WTC11 (cell line): ENCODE measurements around the gene CSF1R. TPM values are rescaled to one million over a fixed set of nuclear protein-coding genes. Genes with fewer than 3 reads are reported as not detected.

Experiments used
- ATAC-seq: fragments of 200-7000 bp; cut with Tn5 transposase; 2 replicates; pipeline ENCODE4 v1.10.0; 2021; ENCODE audit warnings: mild to moderate bottlenecking, moderate library complexity
- CTCF ChIA-PET: fragments of 300-600 bp; sonication (Branson Sonifier 250); formaldehyde crosslinking; loops from one replicate; lab custom pipeline; 2021; ENCODE audit warnings: antibody characterized with exemption; lab: Charles Lee
- POLR2A ChIA-PET: fragments of 350-600 bp; sonication (Branson Sonifier 250); formaldehyde crosslinking; loops from one replicate; lab custom pipeline; 2021; ENCODE audit warnings: antibody characterized with exemption; lab: Charles Lee
- DNase-seq: peaks from one replicate; pipeline ENCODE4 v3.0.0; 2021; ENCODE audit warnings: low spot score
- H3K27ac Mint-ChIP-seq: 2 replicates; pipeline ENCODE4 v1.8.0; 2021; ENCODE audit warnings: mixed read lengths
- H3K27me3 Mint-ChIP-seq: 2 replicates; pipeline ENCODE4 v1.8.0; 2021; ENCODE audit warnings: low read depth, mild to moderate bottlenecking, moderate library complexity, mixed read lengths
- H3K36me3 Mint-ChIP-seq: 2 replicates; pipeline ENCODE4 v1.8.0; 2021; ENCODE audit warnings: mixed read lengths
- H3K4me1 Mint-ChIP-seq: 2 replicates; pipeline ENCODE4 v1.8.0; 2022; ENCODE audit warnings: mixed read lengths
- H3K4me3 Mint-ChIP-seq: 2 replicates; pipeline ENCODE4 v1.8.0; 2021; ENCODE audit warnings: mild to moderate bottlenecking, moderate library complexity, mixed read lengths
- H3K9me3 Mint-ChIP-seq: 2 replicates; pipeline ENCODE4 v1.8.0; 2021; ENCODE audit warnings: mixed read lengths
- CBFB ChIP-seq: sonication (generic); formaldehyde crosslinking; IDR thresholded peaks from 2 replicates; pipeline ENCODE4 v1.8.1; 2022; ENCODE audit warnings: mild to moderate bottlenecking, low read depth, missing genetic modification reagents
- CREM ChIP-seq: sonication (generic); formaldehyde crosslinking; IDR thresholded peaks from 2 replicates; pipeline ENCODE4 v1.8.1; 2022; ENCODE audit warnings: mild to moderate bottlenecking, missing genetic modification reagents, moderate library complexity
- E2F1 ChIP-seq: sonication (generic); formaldehyde crosslinking; IDR thresholded peaks from 2 replicates; pipeline ENCODE4 v1.8.0; 2022; ENCODE audit warnings: mild to moderate bottlenecking, missing genetic modification reagents
- FOXJ3 ChIP-seq: sonication (generic); formaldehyde crosslinking; IDR thresholded peaks from 2 replicates; pipeline ENCODE4 v1.9.0; 2021; ENCODE audit warnings: missing genetic modification reagents, mild to moderate bottlenecking, borderline replicate concordance
- GABPB1 ChIP-seq: sonication (generic); formaldehyde crosslinking; IDR thresholded peaks from 2 replicates; pipeline ENCODE4 v1.8.1; 2023; ENCODE audit warnings: mild to moderate bottlenecking, missing genetic modification reagents
- JAZF1 ChIP-seq: fragments of 250-450 bp; sonication (Bioruptor Pico); IDR thresholded peaks from 2 replicates; pipeline ENCODE4 v1.9.0; 2021; ENCODE audit warnings: moderate library complexity, mild to moderate bottlenecking, inconsistent platforms
- NR1H2 ChIP-seq: sonication (generic); formaldehyde crosslinking; IDR thresholded peaks from 2 replicates; pipeline ENCODE4 v1.9.0; 2021; ENCODE audit warnings: mild to moderate bottlenecking, moderate library complexity, missing genetic modification reagents
- SP1 ChIP-seq: sonication (generic); formaldehyde crosslinking; conservative IDR thresholded peaks from 2 replicates; pipeline ENCODE4 v1.8.1; 2022; ENCODE audit warnings: missing genetic modification reagents
- TEAD4 ChIP-seq: sonication (generic); formaldehyde crosslinking; IDR thresholded peaks from 2 replicates; pipeline ENCODE4 v1.8.0; 2022; ENCODE audit warnings: mild to moderate bottlenecking, missing genetic modification reagents
- USF1 ChIP-seq: sonication (generic); formaldehyde crosslinking; IDR thresholded peaks from 2 replicates; pipeline ENCODE4 v1.8.0; 2022; ENCODE audit warnings: mild to moderate bottlenecking, missing genetic modification reagents
- ZNF219 ChIP-seq: sonication (generic); formaldehyde crosslinking; IDR thresholded peaks from 2 replicates; pipeline ENCODE4 v1.8.0; 2023; ENCODE audit warnings: missing genetic modification reagents, mild to moderate bottlenecking, borderline replicate concordance
- ZNF232 ChIP-seq: sonication (generic); formaldehyde crosslinking; IDR thresholded peaks from 2 replicates; pipeline ENCODE4 v1.8.0; 2022; ENCODE audit warnings: mild to moderate bottlenecking, missing genetic modification reagents
- ZNF263 ChIP-seq: sonication (generic); formaldehyde crosslinking; IDR thresholded peaks from 2 replicates; pipeline ENCODE4 v1.8.1; 2022; ENCODE audit warnings: low read depth, mild to moderate bottlenecking, moderate library complexity, missing genetic modification reagents
- ZNF317 ChIP-seq: sonication (generic); formaldehyde crosslinking; IDR thresholded peaks from 2 replicates; pipeline ENCODE4 v1.8.1; 2023; ENCODE audit warnings: low read depth, mild to moderate bottlenecking, moderate library complexity, missing genetic modification reagents, borderline replicate concordance
- ZSCAN18 ChIP-seq: fragments of 250-450 bp; sonication (Bioruptor Pico); IDR thresholded peaks from 2 replicates; pipeline ENCODE4 v2.1.2; 2022; ENCODE audit warnings: mild to moderate bottlenecking, moderate library complexity
- total RNA-seq: library from RNA; stranded (reverse); gene quantifications from 3 replicates; pipeline ENCODE4 v1.2.3, GENCODE V29; 2021
- TF ChIP-seq, protein P1 (sequence below): sonication (generic); formaldehyde crosslinking; IDR thresholded peaks from 2 replicates; pipeline ENCODE4 v1.8.0; 2022; ENCODE audit warnings: missing genetic modification reagents
- TF ChIP-seq, protein P2 (sequence below): sonication (generic); formaldehyde crosslinking; IDR thresholded peaks from 2 replicates; pipeline ENCODE4 v1.8.0; 2022; ENCODE audit warnings: mild to moderate bottlenecking, missing genetic modification reagents
- TF ChIP-seq, protein P3 (sequence below): sonication (generic); formaldehyde crosslinking; IDR thresholded peaks from 2 replicates; pipeline ENCODE4 v1.8.0; 2023; ENCODE audit warnings: mild to moderate bottlenecking, missing genetic modification reagents
- TF ChIP-seq, protein P4 (sequence below): sonication (generic); formaldehyde crosslinking; IDR thresholded peaks from 2 replicates; pipeline ENCODE4 v1.8.0; 2022; ENCODE audit warnings: mild to moderate bottlenecking, missing genetic modification reagents

Gene CSF1R
- total RNA-seq, 1 experiment from 2014 or later: 0.20 TPM

DNA sequence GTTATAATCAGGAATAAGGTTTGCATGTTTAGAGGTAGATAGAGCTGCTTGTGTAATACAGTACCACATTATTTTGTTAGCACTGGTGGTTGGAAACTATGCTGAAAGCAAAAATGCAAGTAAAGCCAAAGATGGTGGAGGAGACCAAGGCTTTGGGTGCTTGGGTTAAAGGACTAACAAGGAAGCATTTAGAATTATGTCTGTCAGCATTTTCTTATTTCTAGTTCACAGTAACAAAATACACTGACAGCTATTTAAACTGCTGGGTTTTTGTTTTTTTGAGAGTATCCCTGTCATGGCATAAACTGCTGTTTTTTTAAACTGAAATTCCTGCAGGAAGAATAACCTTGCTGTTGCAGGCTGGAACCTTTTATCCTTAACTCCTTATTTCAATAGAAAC is 79.3 kb downstream of the CSF1R start:
- H3K27ac Mint-ChIP-seq: no peak overlapping the region
- ChIA-PET CTCF (no interaction called here), POLR2A (no interaction called here)

DNA sequence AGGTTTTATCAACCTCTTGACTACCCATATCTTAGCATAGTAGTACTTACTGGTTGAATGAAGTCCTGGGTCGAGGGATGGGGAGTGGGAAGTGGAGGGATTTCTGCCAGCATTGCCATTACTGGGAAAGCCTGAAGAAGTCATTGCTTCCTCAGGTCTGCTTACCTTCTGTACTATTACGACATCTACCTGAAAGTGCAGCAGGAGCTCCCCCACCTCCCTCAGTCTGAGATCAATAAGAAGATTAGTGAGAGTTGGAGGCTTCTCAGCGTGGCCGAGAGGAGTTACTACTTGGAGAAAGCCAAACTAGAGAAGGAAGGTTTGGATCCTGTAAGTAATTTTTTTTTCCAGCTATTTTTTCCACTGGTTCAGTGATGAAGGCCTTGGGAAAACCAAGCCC is 80.0 kb downstream of the CSF1R start:
- peaks cover 46% of the 10 kb centered on the region for H3K36me3 Mint-ChIP-seq
- ChIA-PET CTCF (interaction anchor here (0.6 to 1.5 kb wide), 3 partner anchors 14 to 170 kb away, joined by 3 to 6 read pairs (median 3); no protein-coding TSS in a partner anchor), POLR2A (no interaction called here)
- H3K27me3 Mint-ChIP-seq: no peaks in the 10 kb centered on the region
- ATAC-seq (no peak), DNase-seq (no peak)
- H3K4me3 Mint-ChIP-seq: no peak overlapping the region
- no peak overlapping the region for H3K27ac Mint-ChIP-seq
- H3K4me1 Mint-ChIP-seq: peaks cover 10% of the 10 kb centered on the region
- no peaks in the 10 kb centered on the region for H3K9me3 Mint-ChIP-seq
- TF ChIP-seq ZNF317 (CRISPR knock-in tag) (no peak), E2F1 (CRISPR knock-in tag) (no peak), JAZF1 (no peak), TEAD4 (no peak), CBFB (no peak), ZNF232 (CRISPR knock-in tag) (no peak), ZNF263 (CRISPR knock-in tag) (no peak), ZNF219 (no peak)
- TF ChIP-seq, protein P1, sequence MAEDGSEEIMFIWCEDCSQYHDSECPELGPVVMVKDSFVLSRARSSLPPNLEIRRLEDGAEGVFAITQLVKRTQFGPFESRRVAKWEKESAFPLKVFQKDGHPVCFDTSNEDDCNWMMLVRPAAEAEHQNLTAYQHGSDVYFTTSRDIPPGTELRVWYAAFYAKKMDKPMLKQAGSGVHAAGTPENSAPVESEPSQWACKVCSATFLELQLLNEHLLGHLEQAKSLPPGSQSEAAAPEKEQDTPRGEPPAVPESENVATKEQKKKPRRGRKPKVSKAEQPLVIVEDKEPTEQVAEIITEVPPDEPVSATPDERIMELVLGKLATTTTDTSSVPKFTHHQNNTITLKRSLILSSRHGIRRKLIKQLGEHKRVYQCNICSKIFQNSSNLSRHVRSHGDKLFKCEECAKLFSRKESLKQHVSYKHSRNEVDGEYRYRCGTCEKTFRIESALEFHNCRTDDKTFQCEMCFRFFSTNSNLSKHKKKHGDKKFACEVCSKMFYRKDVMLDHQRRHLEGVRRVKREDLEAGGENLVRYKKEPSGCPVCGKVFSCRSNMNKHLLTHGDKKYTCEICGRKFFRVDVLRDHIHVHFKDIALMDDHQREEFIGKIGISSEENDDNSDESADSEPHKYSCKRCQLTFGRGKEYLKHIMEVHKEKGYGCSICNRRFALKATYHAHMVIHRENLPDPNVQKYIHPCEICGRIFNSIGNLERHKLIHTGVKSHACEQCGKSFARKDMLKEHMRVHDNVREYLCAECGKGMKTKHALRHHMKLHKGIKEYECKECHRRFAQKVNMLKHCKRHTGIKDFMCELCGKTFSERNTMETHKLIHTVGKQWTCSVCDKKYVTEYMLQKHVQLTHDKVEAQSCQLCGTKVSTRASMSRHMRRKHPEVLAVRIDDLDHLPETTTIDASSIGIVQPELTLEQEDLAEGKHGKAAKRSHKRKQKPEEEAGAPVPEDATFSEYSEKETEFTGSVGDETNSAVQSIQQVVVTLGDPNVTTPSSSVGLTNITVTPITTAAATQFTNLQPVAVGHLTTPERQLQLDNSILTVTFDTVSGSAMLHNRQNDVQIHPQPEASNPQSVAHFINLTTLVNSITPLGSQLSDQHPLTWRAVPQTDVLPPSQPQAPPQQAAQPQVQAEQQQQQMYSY (CRISPR knock-in tag): no peak
- TF ChIP-seq, protein P2, sequence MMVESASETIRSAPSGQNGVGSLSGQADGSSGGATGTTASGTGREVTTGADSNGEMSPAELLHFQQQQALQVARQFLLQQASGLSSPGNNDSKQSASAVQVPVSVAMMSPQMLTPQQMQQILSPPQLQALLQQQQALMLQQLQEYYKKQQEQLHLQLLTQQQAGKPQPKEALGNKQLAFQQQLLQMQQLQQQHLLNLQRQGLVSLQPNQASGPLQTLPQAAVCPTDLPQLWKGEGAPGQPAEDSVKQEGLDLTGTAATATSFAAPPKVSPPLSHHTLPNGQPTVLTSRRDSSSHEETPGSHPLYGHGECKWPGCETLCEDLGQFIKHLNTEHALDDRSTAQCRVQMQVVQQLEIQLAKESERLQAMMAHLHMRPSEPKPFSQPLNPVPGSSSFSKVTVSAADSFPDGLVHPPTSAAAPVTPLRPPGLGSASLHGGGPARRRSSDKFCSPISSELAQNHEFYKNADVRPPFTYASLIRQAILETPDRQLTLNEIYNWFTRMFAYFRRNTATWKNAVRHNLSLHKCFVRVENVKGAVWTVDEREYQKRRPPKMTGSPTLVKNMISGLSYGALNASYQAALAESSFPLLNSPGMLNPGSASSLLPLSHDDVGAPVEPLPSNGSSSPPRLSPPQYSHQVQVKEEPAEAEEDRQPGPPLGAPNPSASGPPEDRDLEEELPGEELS (CRISPR knock-in tag): no peak

More for the DNA sequence above, 79.3 kb downstream of the CSF1R start:
- no peak overlapping the region for H3K4me3 Mint-ChIP-seq
- H3K4me1 Mint-ChIP-seq: peaks cover 4% of the 10 kb centered on the region; the same call in 1 of the 2 replicates
- DNase-seq: no peak
- no peak for ATAC-seq
- no peak for TF ChIP-seq SP1 (CRISPR knock-in tag)
- TF ChIP-seq, protein P2 (CRISPR knock-in tag): no peak
- no peak for TF ChIP-seq CREM (CRISPR knock-in tag)
- no peak for TF ChIP-seq GABPB1 (CRISPR knock-in tag)
- TF ChIP-seq NR1H2 (CRISPR knock-in tag): no peak
- no peak for TF ChIP-seq FOXJ3 (CRISPR knock-in tag)
- TF ChIP-seq, protein P3, sequence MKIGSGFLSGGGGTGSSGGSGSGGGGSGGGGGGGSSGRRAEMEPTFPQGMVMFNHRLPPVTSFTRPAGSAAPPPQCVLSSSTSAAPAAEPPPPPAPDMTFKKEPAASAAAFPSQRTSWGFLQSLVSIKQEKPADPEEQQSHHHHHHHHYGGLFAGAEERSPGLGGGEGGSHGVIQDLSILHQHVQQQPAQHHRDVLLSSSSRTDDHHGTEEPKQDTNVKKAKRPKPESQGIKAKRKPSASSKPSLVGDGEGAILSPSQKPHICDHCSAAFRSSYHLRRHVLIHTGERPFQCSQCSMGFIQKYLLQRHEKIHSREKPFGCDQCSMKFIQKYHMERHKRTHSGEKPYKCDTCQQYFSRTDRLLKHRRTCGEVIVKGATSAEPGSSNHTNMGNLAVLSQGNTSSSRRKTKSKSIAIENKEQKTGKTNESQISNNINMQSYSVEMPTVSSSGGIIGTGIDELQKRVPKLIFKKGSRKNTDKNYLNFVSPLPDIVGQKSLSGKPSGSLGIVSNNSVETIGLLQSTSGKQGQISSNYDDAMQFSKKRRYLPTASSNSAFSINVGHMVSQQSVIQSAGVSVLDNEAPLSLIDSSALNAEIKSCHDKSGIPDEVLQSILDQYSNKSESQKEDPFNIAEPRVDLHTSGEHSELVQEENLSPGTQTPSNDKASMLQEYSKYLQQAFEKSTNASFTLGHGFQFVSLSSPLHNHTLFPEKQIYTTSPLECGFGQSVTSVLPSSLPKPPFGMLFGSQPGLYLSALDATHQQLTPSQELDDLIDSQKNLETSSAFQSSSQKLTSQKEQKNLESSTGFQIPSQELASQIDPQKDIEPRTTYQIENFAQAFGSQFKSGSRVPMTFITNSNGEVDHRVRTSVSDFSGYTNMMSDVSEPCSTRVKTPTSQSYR: no peak
- no peak for TF ChIP-seq USF1
- TF ChIP-seq ZSCAN18 (CRISPR knock-in tag): no peak
- TF ChIP-seq, protein P4, sequence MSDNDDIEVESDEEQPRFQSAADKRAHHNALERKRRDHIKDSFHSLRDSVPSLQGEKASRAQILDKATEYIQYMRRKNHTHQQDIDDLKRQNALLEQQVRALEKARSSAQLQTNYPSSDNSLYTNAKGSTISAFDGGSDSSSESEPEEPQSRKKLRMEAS (CRISPR knock-in tag): no peak
- H3K27me3 Mint-ChIP-seq: no peaks in the 10 kb centered on the region
- no peaks in the 10 kb centered on the region for H3K9me3 Mint-ChIP-seq
- H3K36me3 Mint-ChIP-seq: peaks cover 50% of the 10 kb centered on the region
